NB4 (cell line): ENCODE measurements around the gene ARPC3.

Experiments
- POLR2A ChIP-seq: IDR thresholded peaks from 2 replicates; pipeline ENCODE4 v1.6.1; 2011; ENCODE audit warnings: mild to moderate bottlenecking; ENCODE audit not compliant: insufficient read length; ENCODE audit errors: extremely low read depth
- TF ChIP-seq, protein P1 (sequence below): IDR thresholded peaks from one replicate; pipeline ENCODE4 v1.5.1; 2012; ENCODE audit warnings: low read depth, low read length

- peak; percentile 73 for TF ChIP-seq POLR2A
- TF ChIP-seq, protein P1, sequence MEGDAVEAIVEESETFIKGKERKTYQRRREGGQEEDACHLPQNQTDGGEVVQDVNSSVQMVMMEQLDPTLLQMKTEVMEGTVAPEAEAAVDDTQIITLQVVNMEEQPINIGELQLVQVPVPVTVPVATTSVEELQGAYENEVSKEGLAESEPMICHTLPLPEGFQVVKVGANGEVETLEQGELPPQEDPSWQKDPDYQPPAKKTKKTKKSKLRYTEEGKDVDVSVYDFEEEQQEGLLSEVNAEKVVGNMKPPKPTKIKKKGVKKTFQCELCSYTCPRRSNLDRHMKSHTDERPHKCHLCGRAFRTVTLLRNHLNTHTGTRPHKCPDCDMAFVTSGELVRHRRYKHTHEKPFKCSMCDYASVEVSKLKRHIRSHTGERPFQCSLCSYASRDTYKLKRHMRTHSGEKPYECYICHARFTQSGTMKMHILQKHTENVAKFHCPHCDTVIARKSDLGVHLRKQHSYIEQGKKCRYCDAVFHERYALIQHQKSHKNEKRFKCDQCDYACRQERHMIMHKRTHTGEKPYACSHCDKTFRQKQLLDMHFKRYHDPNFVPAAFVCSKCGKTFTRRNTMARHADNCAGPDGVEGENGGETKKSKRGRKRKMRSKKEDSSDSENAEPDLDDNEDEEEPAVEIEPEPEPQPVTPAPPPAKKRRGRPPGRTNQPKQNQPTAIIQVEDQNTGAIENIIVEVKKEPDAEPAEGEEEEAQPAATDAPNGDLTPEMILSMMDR = peak; percentile 93
Observed at GRCh38 chr12:110449799-110450497, at the start of gene ARPC3.
